Activated CD8-positive, alpha-beta T cell treated with anti-CD3 and anti-CD28 coated beads for 36 hours (primary cell): ENCODE data around the gene ANKH. TPM values are rescaled to one million over a fixed set of nuclear protein-coding genes. Genes with fewer than 3 reads are reported as not detected.

ENCODE experiments used
- ATAC-seq: fragments of 200-7000 bp; cut with Tn5 transposase; one replicate; pipeline ENCODE4 v1.10.0; 2021; ENCODE audit warnings: mild to moderate bottlenecking, moderate library complexity
- CTCF ChIA-PET: fragments of 350-600 bp; sonication (Branson Sonifier 250); formaldehyde crosslinking; loops from one replicate; lab custom pipeline; 2021; ENCODE audit warnings: antibody characterized with exemption; lab: Charles Lee
- POLR2A ChIA-PET: fragments of 350-600 bp; sonication (Branson Sonifier 250); formaldehyde crosslinking; loops from one replicate; lab custom pipeline; 2021; ENCODE audit warnings: antibody characterized with exemption; lab: Charles Lee
- DNase-seq: peaks from one replicate; pipeline ENCODE4 v3.0.0-alpha.2; 2020
- H3K27ac Mint-ChIP-seq: one replicate; pipeline ENCODE4 v1.8.0; 2021; ENCODE audit warnings: mild to moderate bottlenecking, mixed read lengths
- H3K27me3 Mint-ChIP-seq: one replicate; pipeline ENCODE4 v1.8.0; 2021; ENCODE audit warnings: mixed read lengths
- H3K36me3 Mint-ChIP-seq: one replicate; pipeline ENCODE4 v1.8.0; 2021; ENCODE audit warnings: low read depth, mixed read lengths
- H3K4me1 Mint-ChIP-seq: one replicate; pipeline ENCODE4 v1.8.0; 2021; ENCODE audit warnings: low read depth, mixed read lengths
- H3K4me3 Mint-ChIP-seq: one replicate; pipeline ENCODE4 v1.8.0; 2021; ENCODE audit warnings: mild to moderate bottlenecking, moderate library complexity, mixed read lengths
- H3K9me3 Mint-ChIP-seq: one replicate; pipeline ENCODE4 v1.8.0; 2021; ENCODE audit warnings: mixed read lengths
- intact Hi-C: fragments of 100-400 bp; cut with micrococcal nuclease; formaldehyde crosslinking; loops from one replicate; pipeline ENCODE4 v1.10.0; 2022
- total RNA-seq, 2 experiments: library from RNA; stranded (reverse); gene quantifications; one replicate each; pipeline ENCODE4 v1.2.3, GENCODE V29; 2021
- TF ChIP-seq, protein P1 (sequence below): fragments of 200-600 bp; IDR thresholded peaks from one replicate; pipeline ENCODE4 v1.8.0; 2022; ENCODE audit warnings: antibody characterized with exemption, mild to moderate bottlenecking

ANKH gene
- total RNA-seq, 2 experiments from 2014 or later, result 85.4 to 87.2 TPM

DNA sequence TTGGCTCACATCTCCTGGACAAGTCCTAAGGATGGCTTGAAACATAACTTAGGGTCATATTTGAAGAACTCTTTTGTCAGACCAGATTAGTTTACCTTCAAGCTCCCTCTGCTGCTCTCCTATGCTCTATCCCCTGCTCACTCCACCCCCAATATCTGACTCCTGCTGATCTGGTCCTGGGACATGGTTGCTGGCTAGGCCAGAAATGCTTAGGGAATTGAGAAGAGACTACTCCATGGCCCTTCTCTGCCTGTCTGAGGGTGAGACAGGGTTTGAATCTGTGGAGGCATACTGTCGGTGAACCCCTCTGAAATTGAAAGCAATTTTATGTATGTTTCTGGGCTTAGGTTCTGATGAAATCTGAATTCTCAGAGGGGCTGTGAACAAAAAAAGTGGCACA is 203.8 kb downstream of the ANKH start:
- DNase-seq (no peak), ATAC-seq (no peak)
- CTCF ChIA-PET, result interaction anchor here (1.0 to 2.6 kb wide), 6 partner anchors 9 to 302 kb away, joined by 3 to 15 read pairs (median 6); no protein-coding TSS in a partner anchor
- POLR2A ChIA-PET, result interaction anchor here (0.8 to 1.8 kb wide), 5 partner anchors 9 to 253 kb away, joined by 3 to 5 read pairs (median 3); no protein-coding TSS in a partner anchor
- Mint-ChIP-seq H3K36me3 (peaks cover 46% of the 10 kb centered on the region), H3K4me1 (peaks cover 68% of the 10 kb centered on the region), H3K9me3 (no peaks in the 10 kb centered on the region), H3K27me3 (no peaks in the 10 kb centered on the region), H3K27ac (peak overlapping the region; percentile 94), H3K4me3 (peak overlapping the region; percentile 96)
- TF ChIP-seq, protein P1, sequence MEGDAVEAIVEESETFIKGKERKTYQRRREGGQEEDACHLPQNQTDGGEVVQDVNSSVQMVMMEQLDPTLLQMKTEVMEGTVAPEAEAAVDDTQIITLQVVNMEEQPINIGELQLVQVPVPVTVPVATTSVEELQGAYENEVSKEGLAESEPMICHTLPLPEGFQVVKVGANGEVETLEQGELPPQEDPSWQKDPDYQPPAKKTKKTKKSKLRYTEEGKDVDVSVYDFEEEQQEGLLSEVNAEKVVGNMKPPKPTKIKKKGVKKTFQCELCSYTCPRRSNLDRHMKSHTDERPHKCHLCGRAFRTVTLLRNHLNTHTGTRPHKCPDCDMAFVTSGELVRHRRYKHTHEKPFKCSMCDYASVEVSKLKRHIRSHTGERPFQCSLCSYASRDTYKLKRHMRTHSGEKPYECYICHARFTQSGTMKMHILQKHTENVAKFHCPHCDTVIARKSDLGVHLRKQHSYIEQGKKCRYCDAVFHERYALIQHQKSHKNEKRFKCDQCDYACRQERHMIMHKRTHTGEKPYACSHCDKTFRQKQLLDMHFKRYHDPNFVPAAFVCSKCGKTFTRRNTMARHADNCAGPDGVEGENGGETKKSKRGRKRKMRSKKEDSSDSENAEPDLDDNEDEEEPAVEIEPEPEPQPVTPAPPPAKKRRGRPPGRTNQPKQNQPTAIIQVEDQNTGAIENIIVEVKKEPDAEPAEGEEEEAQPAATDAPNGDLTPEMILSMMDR, result no peak
- intact Hi-C loops, result loop anchor here (5.0 kb wide), 4 partner anchors 40 to 250 kb away; partner anchors contain the start of gene ANKH

DNA sequence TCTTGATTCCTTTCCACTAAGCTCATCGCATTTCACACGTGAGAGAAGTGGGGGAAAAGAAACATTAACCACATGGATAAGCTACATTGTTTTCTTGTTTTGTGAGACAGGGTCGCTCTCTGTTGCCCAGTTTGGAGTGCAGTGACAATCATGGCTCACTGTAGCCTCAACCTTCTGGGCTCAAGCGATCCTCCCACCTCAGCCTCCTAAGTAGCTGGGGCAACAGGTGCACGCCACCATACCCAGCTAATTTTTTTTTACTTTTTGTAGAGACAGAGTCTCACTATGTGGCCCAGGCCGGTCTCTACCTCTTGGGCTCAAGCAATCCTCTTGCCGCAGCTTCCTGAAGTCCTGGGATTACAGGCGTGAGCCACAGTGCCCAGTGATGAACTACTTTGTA is 204.3 kb downstream of the ANKH start:
- H3K27ac Mint-ChIP-seq, result peak overlapping the region; percentile 94
- ATAC-seq (no peak), DNase-seq (no peak)
- POLR2A ChIA-PET, result interaction anchor here (0.6 to 1.8 kb wide), 6 partner anchors 9 to 253 kb away, joined by 3 to 5 read pairs (median 3); no protein-coding TSS in a partner anchor
- peaks cover 68% of the 10 kb centered on the region for H3K4me1 Mint-ChIP-seq
- TF ChIP-seq, protein P1, result no peak
- CTCF ChIA-PET, result interaction anchor here (1.0 to 2.6 kb wide), 7 partner anchors 9 to 301 kb away, joined by 3 to 15 read pairs (median 4); no protein-coding TSS in a partner anchor
- intact Hi-C loops, result loop anchor here (5.0 kb wide), 4 partner anchors 40 to 250 kb away; partner anchors contain the start of gene ANKH
- H3K36me3 Mint-ChIP-seq, result peaks cover 43% of the 10 kb centered on the region
- H3K9me3 Mint-ChIP-seq, result no peaks in the 10 kb centered on the region
- peak overlapping the region; percentile 96 for H3K4me3 Mint-ChIP-seq
- H3K27me3 Mint-ChIP-seq, result no peaks in the 10 kb centered on the region

DNA sequence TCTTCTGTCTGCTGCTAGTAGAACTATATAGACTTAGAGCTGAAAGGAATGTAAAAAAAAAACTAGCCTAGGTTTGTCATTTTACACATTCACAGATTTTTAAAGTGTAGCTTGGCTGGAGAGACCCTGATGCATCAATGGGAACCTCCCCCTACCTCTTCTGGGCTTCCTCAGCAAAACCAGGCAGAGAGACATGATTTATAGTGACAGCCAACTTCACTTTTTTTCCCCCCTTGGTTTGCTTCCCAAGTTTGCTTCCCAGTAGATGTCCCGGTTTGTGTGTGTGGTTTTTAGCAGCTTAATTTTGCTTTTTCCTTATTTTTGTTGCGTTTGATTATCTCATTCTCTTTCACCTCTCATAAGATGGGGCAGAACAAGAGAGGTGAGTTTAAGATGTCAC is 205.2 kb downstream of the ANKH start:
- Mint-ChIP-seq H3K4me3 (peak overlapping the region; percentile 96), H3K4me1 (peaks cover 65% of the 10 kb centered on the region), H3K27ac (peak overlapping the region; percentile 94), H3K36me3 (peaks cover 39% of the 10 kb centered on the region), H3K9me3 (no peaks in the 10 kb centered on the region), H3K27me3 (no peaks in the 10 kb centered on the region)
- CTCF ChIA-PET, result interaction anchor here (1.1 to 2.6 kb wide), 6 partner anchors 10 to 253 kb away, joined by 3 to 15 read pairs (median 5); no protein-coding TSS in a partner anchor
- intact Hi-C loops, result loop anchor here (5.0 kb wide), 4 partner anchors 41 to 249 kb away; partner anchors contain the start of gene ANKH
- TF ChIP-seq, protein P1, result no peak
- POLR2A ChIA-PET, result interaction anchor here (0.6 to 1.8 kb wide), 3 partner anchors 9 to 330 kb away, joined by 3 to 5 read pairs (median 3); no protein-coding TSS in a partner anchor
- DNase-seq (no peak), ATAC-seq (no peak)

DNA sequence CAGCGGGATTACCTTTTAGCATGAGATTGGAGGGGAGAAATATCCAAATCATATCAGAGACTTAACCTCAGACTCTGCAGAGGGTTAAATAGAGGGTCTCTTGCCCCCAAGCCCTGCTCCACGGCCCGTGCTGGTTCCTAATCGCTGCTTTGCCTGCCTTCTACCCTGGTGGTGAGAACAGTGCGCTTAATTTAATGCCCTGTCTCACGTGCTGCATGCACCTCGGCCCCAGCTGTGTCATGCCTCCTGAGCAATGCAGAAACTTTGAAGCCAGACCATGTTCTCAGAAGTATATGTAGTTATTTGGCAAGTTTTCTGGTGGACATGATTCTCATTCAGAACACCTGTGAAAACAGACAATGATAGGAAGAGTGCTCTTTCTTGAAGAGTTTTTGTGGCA is 205.6 kb downstream of the ANKH start:
- TF ChIP-seq, protein P1, result peak; percentile 27
- peak overlapping the region; percentile 94 for H3K27ac Mint-ChIP-seq
- peaks cover 36% of the 10 kb centered on the region for H3K36me3 Mint-ChIP-seq
- peak overlapping the region; percentile 96 for H3K4me3 Mint-ChIP-seq
- ATAC-seq (peak; percentile 24), DNase-seq (peak; percentile 82)
- ChIA-PET POLR2A (interaction anchor here (0.6 to 1.8 kb wide), 2 partner anchors 9 to 185 kb away, joined by 3 to 5 read pairs; no protein-coding TSS in a partner anchor), CTCF (interaction anchor here (1.5 to 2.6 kb wide), 3 partner anchors 10 to 18 kb away, joined by 3 to 15 read pairs (median 13); no protein-coding TSS in a partner anchor)
- intact Hi-C loops, result loop anchor here (5.0 kb wide), 4 partner anchors 41 to 249 kb away; partner anchors contain the start of gene ANKH
- no peaks in the 10 kb centered on the region for H3K9me3 Mint-ChIP-seq
- H3K4me1 Mint-ChIP-seq, result peaks cover 65% of the 10 kb centered on the region
- H3K27me3 Mint-ChIP-seq, result no peaks in the 10 kb centered on the region
